OCI-LY1 (cell line): ENCODE measurements around the gene TSPOAP1.

Source experiments
- CTCF ChIP-seq: fragments of 200-600 bp; sonication (generic), shearing (Covaris generic); IDR thresholded peaks from 2 replicates; pipeline ENCODE4 v1.5.1; 2017; ENCODE audit warnings: mild to moderate bottlenecking, antibody characterized with exemption, low read length, moderate library complexity, mixed read lengths
- EZH2 ChIP-seq: fragments of 200-600 bp; sonication (generic), shearing (Covaris generic); IDR thresholded peaks from 2 replicates; pipeline ENCODE4 v1.8.0; 2017; ENCODE audit warnings: borderline replicate concordance, mixed run types, mild to moderate bottlenecking, antibody characterized with exemption, low read length, moderate library complexity, mixed read lengths

- TF ChIP-seq CTCF (no peak), EZH2 (no peak)
Observed at GRCh38 chr17:58351831-58352595, 23.4 kb upstream of the TSPOAP1 start, which contains the start of gene SUPT4H1.
